Testis (tissue), 3 donors: ENCODE measurements around the gene MDP1. TPM values are rescaled to one million over a fixed set of nuclear protein-coding genes. Genes with fewer than 3 reads are reported as not detected.

Source experiments
- DNase-seq: peaks from one replicate; pipeline ENCODE4 v3.0.0-alpha.2; 2019
- H3K27ac ChIP-seq, 2 donors: fragments of 200-600 bp; sonication (generic); one replicate each; pipeline ENCODE4 v1.5.1; 2019
- H3K27me3 ChIP-seq: fragments of 200-600 bp; sonication (generic); one replicate; pipeline ENCODE4 v1.5.1; 2019
- H3K36me3 ChIP-seq: fragments of 200-600 bp; sonication (generic); one replicate; pipeline ENCODE4 v1.5.1; 2017; ENCODE audit warnings: low read depth; ENCODE audit errors: missing control alignments
- H3K4me1 ChIP-seq: fragments of 200-600 bp; sonication (generic); one replicate; pipeline ENCODE4 v1.5.1; 2019
- H3K4me3 ChIP-seq, 2 donors: fragments of 200-600 bp; sonication (generic); one replicate each; pipeline ENCODE4 v1.5.1; 2017 to 2019
- H3K9me3 ChIP-seq: fragments of 200-600 bp; sonication (generic); one replicate; pipeline ENCODE4 v1.5.1; 2017
- CTCF ChIP-seq, 3 experiments: fragments of 450-650 bp in 2 of 3; fragments of 200-600 bp in 1 of 3; sonication (generic) in 1 of 3; IDR thresholded peaks; one replicate each; pipeline ENCODE4 v1.5.1; 2016 to 2019; ENCODE audit warnings: antibody characterized with exemption in 3 of 3, mild to moderate bottlenecking in 2 of 3, moderate library complexity in 1 of 3
- POLR2A ChIP-seq: fragments of 450-650 bp; IDR thresholded peaks from one replicate; pipeline ENCODE4 v1.6.1; 2017; ENCODE audit warnings: antibody characterized with exemption, mild to moderate bottlenecking, moderate library complexity
- WGBS, 2 donors: methylation state at CpG; one replicate each; pipeline ENCODE4 v1.1.5; 2018; 5-methylcytosine and 5-hydroxymethylcytosine counted together
- intact Hi-C: fragments of 100-400 bp; cut with DNase I; formaldehyde crosslinking; loops from one replicate; pipeline ENCODE4 v1.15.1; 2023; ENCODE audit warnings: low total_unique reads
- polyA plus RNA-seq: library from polyadenylated mRNA; stranded (reverse); fragments of 350-450 nt; fragmentation: Illumina TruSeq; extraction: RNeasy Lipid Tissue Mini Kit (QIAGEN cat#74804); gene quantifications from one replicate; pipeline ENCODE4 v1.2.3, GENCODE V29; 2014; ENCODE audit warnings: low read depth, low replicate concordance; ENCODE audit not compliant: insufficient read depth
- total RNA-seq, 2 donors: library from RNA; depleted of rRNA; stranded (reverse); fragments of >200 nt; gene quantifications; one replicate each; pipeline ENCODE4 v1.2.3, GENCODE V29; 2016

Gene MDP1
- total and polyA plus RNA-seq, 3 donors from 2014 or later = 17.3 to 20.1 (median 19.5) TPM

- DNase-seq = no peak
- 25 to 26% methylated on average over 28 to 33 of the region's 33 CpGs for WGBS, 2 donors
Observed at GRCh38 chr14:24196071-24197055, 19.5 kb downstream of the MDP1 start.

GRCh38 chr14:24195186-24196070 lies 20.4 kb downstream of the MDP1 start, which contains the start of gene TM9SF1:
Gene TM9SF1, minus strand, starts transcription at chr14:24195441. Its CDS starts 422 bp downstream, at chr14:24195019.
- intact Hi-C loops = no loop called here
- no peaks in the 10 kb centered on the region for H3K9me3 ChIP-seq
- H3K4me1 ChIP-seq = peaks cover 12% of the 10 kb centered on the region
- H3K36me3 ChIP-seq = no peaks in the 10 kb centered on the region
- peak; percentile 91 for DNase-seq
- H3K27me3 ChIP-seq = no peaks in the 10 kb centered on the region
- 0 to 1% methylated on average over 52 to 84 of the region's 89 CpGs for WGBS, 2 donors
- peak within 1 kb of the TSS; percentile 72 to 98 for H3K4me3 ChIP-seq
- TF ChIP-seq POLR2A = no peak
- no peak for TF ChIP-seq CTCF (IDR thresholded peaks at IDR 0.05)
- H3K27ac ChIP-seq = peak within 1 kb of the TSS; percentile 96 to 98

More at GRCh38 chr14:24196071-24197055, 19.5 kb downstream of the MDP1 start:
- Histone ChIP-seq H3K27me3 (no peaks in the 10 kb centered on the region), H3K9me3 (no peaks in the 10 kb centered on the region), H3K27ac (peak overlapping the region; percentile 96 to 98), H3K36me3 (no peaks in the 10 kb centered on the region), H3K4me1 (peaks cover 12% of the 10 kb centered on the region), H3K4me3 (peak overlapping the region; percentile 72 to 98)
- intact Hi-C loops = no loop called here
- TF ChIP-seq POLR2A = no peak
- no peak for TF ChIP-seq CTCF (IDR thresholded peaks at IDR 0.05)

GRCh38 chr14:24194873-24195185 lies 21.0 kb downstream of the MDP1 start:
- H3K36me3 ChIP-seq = no peaks in the 10 kb centered on the region
- H3K27ac ChIP-seq = peak overlapping the region; percentile 96 to 98
- no peaks in the 10 kb centered on the region for H3K9me3 ChIP-seq
- TF ChIP-seq CTCF (IDR thresholded peaks at IDR 0.05) (no peak), POLR2A (no peak)
- WGBS, 2 donors = 35 to 42% methylated on average over 8 of the region's 8 CpGs
- no peak for DNase-seq
- peak overlapping the region; percentile 72 to 98 for H3K4me3 ChIP-seq
- intact Hi-C loops = no loop called here
- no peaks in the 10 kb centered on the region for H3K27me3 ChIP-seq
- H3K4me1 ChIP-seq = peaks cover 12% of the 10 kb centered on the region

GRCh38 chr14:24194186-24194872 lies 21.5 kb downstream of the MDP1 start:
- no peaks in the 10 kb centered on the region for H3K9me3 ChIP-seq
- WGBS, 2 donors = 57 to 59% methylated on average over 7 of the region's 7 CpGs
- no peaks in the 10 kb centered on the region for H3K27me3 ChIP-seq
- peak overlapping the region; percentile 96 to 98 for H3K27ac ChIP-seq
- H3K4me1 ChIP-seq = peaks cover 12% of the 10 kb centered on the region
- TF ChIP-seq CTCF (IDR thresholded peaks at IDR 0.05) (no peak), POLR2A (no peak)
- no peaks in the 10 kb centered on the region for H3K36me3 ChIP-seq
- no peak for DNase-seq
- H3K4me3 ChIP-seq = peak overlapping the region; percentile 72 to 98
- intact Hi-C loops = no loop called here
